WTC11 (cell line): Measurements from ENCODE around the gene HIF1A. TPM values are rescaled to one million over a fixed set of nuclear protein-coding genes. Genes with fewer than 3 reads are reported as not detected.

Experiments used
- ATAC-seq: fragments of 200-7000 bp; cut with Tn5 transposase; 2 replicates; pipeline ENCODE4 v1.10.0; 2021; ENCODE audit warnings: mild to moderate bottlenecking, moderate library complexity
- CTCF ChIA-PET: fragments of 300-600 bp; sonication (Branson Sonifier 250); formaldehyde crosslinking; loops from one replicate; lab custom pipeline; 2021; ENCODE audit warnings: antibody characterized with exemption; lab: Charles Lee
- POLR2A ChIA-PET: fragments of 350-600 bp; sonication (Branson Sonifier 250); formaldehyde crosslinking; loops from one replicate; lab custom pipeline; 2021; ENCODE audit warnings: antibody characterized with exemption; lab: Charles Lee
- DNase-seq: peaks from one replicate; pipeline ENCODE4 v3.0.0; 2021; ENCODE audit warnings: low spot score
- H3K27ac Mint-ChIP-seq: 2 replicates; pipeline ENCODE4 v1.8.0; 2021; ENCODE audit warnings: mixed read lengths
- H3K27me3 Mint-ChIP-seq: 2 replicates; pipeline ENCODE4 v1.8.0; 2021; ENCODE audit warnings: low read depth, mild to moderate bottlenecking, moderate library complexity, mixed read lengths
- H3K36me3 Mint-ChIP-seq: 2 replicates; pipeline ENCODE4 v1.8.0; 2021; ENCODE audit warnings: mixed read lengths
- H3K4me1 Mint-ChIP-seq: 2 replicates; pipeline ENCODE4 v1.8.0; 2022; ENCODE audit warnings: mixed read lengths
- H3K4me3 Mint-ChIP-seq: 2 replicates; pipeline ENCODE4 v1.8.0; 2021; ENCODE audit warnings: mild to moderate bottlenecking, moderate library complexity, mixed read lengths
- H3K9me3 Mint-ChIP-seq: 2 replicates; pipeline ENCODE4 v1.8.0; 2021; ENCODE audit warnings: mixed read lengths
- AFF4 ChIP-seq: sonication (generic); formaldehyde crosslinking; IDR thresholded peaks from 2 replicates; pipeline ENCODE4 v1.8.1; 2023; ENCODE audit warnings: mild to moderate bottlenecking, missing genetic modification reagents, borderline replicate concordance
- CREB1 ChIP-seq: sonication (generic); formaldehyde crosslinking; IDR thresholded peaks from 2 replicates; pipeline ENCODE4 v1.8.0; 2023; ENCODE audit warnings: mild to moderate bottlenecking, missing genetic modification reagents
- E2F1 ChIP-seq: sonication (generic); formaldehyde crosslinking; IDR thresholded peaks from 2 replicates; pipeline ENCODE4 v1.8.0; 2022; ENCODE audit warnings: mild to moderate bottlenecking, missing genetic modification reagents
- ELF4 ChIP-seq: sonication (generic); formaldehyde crosslinking; IDR thresholded peaks from 2 replicates; pipeline ENCODE4 v1.8.1; 2022; ENCODE audit warnings: low read depth, mild to moderate bottlenecking, moderate library complexity, missing genetic modification reagents
- EMX1 ChIP-seq: fragments of 250-450 bp; sonication (Bioruptor Pico); IDR thresholded peaks from 2 replicates; pipeline ENCODE4 v1.8.0; 2021; ENCODE audit warnings: mild to moderate bottlenecking
- GRHL2 ChIP-seq: fragments of 250-450 bp; sonication (Bioruptor Pico); IDR thresholded peaks from 2 replicates; pipeline ENCODE4 v1.8.0; 2022; ENCODE audit warnings: mild to moderate bottlenecking, moderate library complexity; ENCODE audit not compliant: insufficient replicate concordance, severe bottlenecking
- HMGA2 ChIP-seq: fragments of 250-450 bp; sonication (Bioruptor Pico); IDR thresholded peaks from 2 replicates; pipeline ENCODE4 v1.4.0; 2021; ENCODE audit warnings: mild to moderate bottlenecking, moderate library complexity
- NFE2L1 ChIP-seq: sonication (generic); formaldehyde crosslinking; IDR thresholded peaks from 2 replicates; pipeline ENCODE4 v1.8.1; 2023; ENCODE audit warnings: missing genetic modification reagents
- NFYB ChIP-seq: sonication (generic); formaldehyde crosslinking; conservative IDR thresholded peaks from 2 replicates; pipeline ENCODE4 v1.8.0; 2022; ENCODE audit warnings: low read depth, missing genetic modification reagents
- OVOL2 ChIP-seq: fragments of 250-450 bp; sonication (Bioruptor Pico); IDR thresholded peaks from 2 replicates; pipeline ENCODE4 v1.9.0; 2021; ENCODE audit warnings: mild to moderate bottlenecking, borderline replicate concordance
- PRRX2 ChIP-seq: fragments of 250-450 bp; sonication (Bioruptor Pico); IDR thresholded peaks from 2 replicates; pipeline ENCODE4 v1.8.0; 2021; ENCODE audit warnings: mild to moderate bottlenecking
- RELA ChIP-seq: sonication (generic); formaldehyde crosslinking; IDR thresholded peaks from 2 replicates; pipeline ENCODE4 v1.8.1; 2022; ENCODE audit warnings: missing genetic modification reagents, mild to moderate bottlenecking, borderline replicate concordance
- STAT6 ChIP-seq: sonication (generic); formaldehyde crosslinking; conservative IDR thresholded peaks from 2 replicates; pipeline ENCODE4 v1.8.1; 2023; ENCODE audit warnings: mild to moderate bottlenecking, low read depth, missing genetic modification reagents, moderate library complexity
- TEAD4 ChIP-seq: sonication (generic); formaldehyde crosslinking; IDR thresholded peaks from 2 replicates; pipeline ENCODE4 v1.8.0; 2022; ENCODE audit warnings: mild to moderate bottlenecking, missing genetic modification reagents
- ZNF396 ChIP-seq: fragments of 250-450 bp; sonication (Bioruptor Pico); IDR thresholded peaks from 2 replicates; pipeline ENCODE4 v1.8.0; 2021; ENCODE audit warnings: mild to moderate bottlenecking, moderate library complexity, borderline replicate concordance
- ZNF671 ChIP-seq: fragments of 250-450 bp; sonication (Bioruptor Pico); IDR thresholded peaks from 2 replicates; pipeline ENCODE4 v1.8.0; 2021; ENCODE audit warnings: mild to moderate bottlenecking
- total RNA-seq: library from RNA; stranded (reverse); gene quantifications from 3 replicates; pipeline ENCODE4 v1.2.3, GENCODE V29; 2021
- TF ChIP-seq, protein P1 (sequence below): sonication (generic); formaldehyde crosslinking; IDR thresholded peaks from 2 replicates; pipeline ENCODE4 v1.8.0; 2023; ENCODE audit warnings: mild to moderate bottlenecking, missing genetic modification reagents
- TF ChIP-seq, protein P2 (sequence below): fragments of 250-450 bp; sonication (Bioruptor Pico); conservative IDR thresholded peaks from 2 replicates; pipeline ENCODE4 v1.9.0; 2021; ENCODE audit warnings: mild to moderate bottlenecking
- TF ChIP-seq, protein P3 (sequence below): sonication (generic); formaldehyde crosslinking; IDR thresholded peaks from 2 replicates; pipeline ENCODE4 v1.8.1; 2022; ENCODE audit warnings: low read depth, missing genetic modification reagents, borderline replicate concordance

HIF1A gene
- total RNA-seq, 1 experiment from 2014 or later = 165 TPM

DNA sequence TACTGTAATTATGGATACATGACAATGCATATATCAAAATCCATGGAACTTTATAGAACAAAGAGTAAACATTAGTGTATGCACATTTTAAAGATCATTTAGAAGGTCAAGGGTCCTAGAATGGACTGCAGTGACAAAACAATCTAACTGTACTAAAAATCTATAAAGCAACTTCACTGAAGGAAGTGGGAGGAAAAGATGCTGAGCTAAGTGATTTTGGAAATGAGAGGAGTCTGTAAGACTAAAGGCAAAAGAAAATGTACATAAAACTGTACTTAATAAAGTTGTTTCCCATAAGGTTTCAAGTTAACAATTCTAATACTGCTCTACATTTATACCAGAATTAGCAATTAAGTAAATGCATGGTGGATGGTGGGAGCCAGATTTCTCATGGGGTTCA is 46.9 kb upstream of the HIF1A start (continued):
- no peak for TF ChIP-seq E2F1 (CRISPR knock-in tag)
- TF ChIP-seq, protein P1, sequence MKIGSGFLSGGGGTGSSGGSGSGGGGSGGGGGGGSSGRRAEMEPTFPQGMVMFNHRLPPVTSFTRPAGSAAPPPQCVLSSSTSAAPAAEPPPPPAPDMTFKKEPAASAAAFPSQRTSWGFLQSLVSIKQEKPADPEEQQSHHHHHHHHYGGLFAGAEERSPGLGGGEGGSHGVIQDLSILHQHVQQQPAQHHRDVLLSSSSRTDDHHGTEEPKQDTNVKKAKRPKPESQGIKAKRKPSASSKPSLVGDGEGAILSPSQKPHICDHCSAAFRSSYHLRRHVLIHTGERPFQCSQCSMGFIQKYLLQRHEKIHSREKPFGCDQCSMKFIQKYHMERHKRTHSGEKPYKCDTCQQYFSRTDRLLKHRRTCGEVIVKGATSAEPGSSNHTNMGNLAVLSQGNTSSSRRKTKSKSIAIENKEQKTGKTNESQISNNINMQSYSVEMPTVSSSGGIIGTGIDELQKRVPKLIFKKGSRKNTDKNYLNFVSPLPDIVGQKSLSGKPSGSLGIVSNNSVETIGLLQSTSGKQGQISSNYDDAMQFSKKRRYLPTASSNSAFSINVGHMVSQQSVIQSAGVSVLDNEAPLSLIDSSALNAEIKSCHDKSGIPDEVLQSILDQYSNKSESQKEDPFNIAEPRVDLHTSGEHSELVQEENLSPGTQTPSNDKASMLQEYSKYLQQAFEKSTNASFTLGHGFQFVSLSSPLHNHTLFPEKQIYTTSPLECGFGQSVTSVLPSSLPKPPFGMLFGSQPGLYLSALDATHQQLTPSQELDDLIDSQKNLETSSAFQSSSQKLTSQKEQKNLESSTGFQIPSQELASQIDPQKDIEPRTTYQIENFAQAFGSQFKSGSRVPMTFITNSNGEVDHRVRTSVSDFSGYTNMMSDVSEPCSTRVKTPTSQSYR (CRISPR knock-in tag) = no peak
- no peak for TF ChIP-seq TEAD4 (CRISPR knock-in tag)
- no peak for TF ChIP-seq ELF4
- no peak for TF ChIP-seq AFF4

- Mint-ChIP-seq H3K27ac (no peak overlapping the region), H3K9me3 (no peaks in the 10 kb centered on the region), H3K27me3 (no peaks in the 10 kb centered on the region), H3K4me1 (peaks cover 5% of the 10 kb centered on the region), H3K36me3 (no peaks in the 10 kb centered on the region), H3K4me3 (no peak overlapping the region)
- ChIA-PET POLR2A (no interaction called here), CTCF (no interaction called here)
- no peak for ATAC-seq
- no peak for DNase-seq
- no peak for TF ChIP-seq ZNF671
- TF ChIP-seq CREB1 (CRISPR knock-in tag) = no peak
- TF ChIP-seq RELA = no peak
- no peak for TF ChIP-seq PRRX2 (CRISPR knock-in tag)
- TF ChIP-seq AFF4 = no peak
- no peak for TF ChIP-seq OVOL2
- TF ChIP-seq HMGA2 = no peak
- no peak for TF ChIP-seq NFYB (CRISPR knock-in tag)
- no peak for TF ChIP-seq EMX1
- no peak for TF ChIP-seq STAT6 (CRISPR knock-in tag)
- TF ChIP-seq GRHL2 = no peak
- TF ChIP-seq, protein P2, sequence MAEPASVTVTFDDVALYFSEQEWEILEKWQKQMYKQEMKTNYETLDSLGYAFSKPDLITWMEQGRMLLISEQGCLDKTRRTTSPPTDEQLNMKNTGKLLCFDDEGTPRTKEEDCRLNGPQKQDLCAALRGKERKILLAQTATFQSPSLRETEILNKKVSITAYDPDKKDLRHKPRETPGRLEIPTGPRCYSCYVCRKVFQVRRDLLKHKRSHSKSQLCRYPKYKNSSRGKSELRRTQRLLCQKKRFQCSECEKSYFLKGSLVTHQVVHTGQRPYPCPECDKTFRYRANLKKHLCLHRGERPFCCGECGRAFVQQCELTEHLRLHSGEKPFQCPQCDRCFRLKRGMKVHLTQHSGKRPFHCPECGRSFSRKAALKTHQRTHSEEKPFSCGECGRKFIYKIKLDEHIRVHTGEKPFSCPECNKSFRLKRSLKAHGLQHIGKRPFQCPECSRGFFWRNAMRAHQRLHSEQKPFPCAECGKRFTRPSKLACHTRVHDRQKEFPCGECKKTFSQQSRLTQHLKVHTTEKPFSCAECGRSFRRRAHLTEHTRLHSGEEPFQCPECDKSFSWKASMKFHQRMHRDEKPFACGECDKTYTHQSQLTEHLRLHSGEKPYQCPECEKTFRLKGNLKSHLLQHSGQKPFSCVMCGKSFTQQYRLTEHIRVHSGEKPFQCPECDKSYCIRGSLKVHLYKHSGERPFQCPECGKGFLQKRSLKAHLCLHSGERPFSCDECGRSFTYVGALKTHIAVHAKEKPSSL (CRISPR knock-in tag) = no peak
- no peak for TF ChIP-seq ZNF396 (CRISPR knock-in tag)
- TF ChIP-seq, protein P3, sequence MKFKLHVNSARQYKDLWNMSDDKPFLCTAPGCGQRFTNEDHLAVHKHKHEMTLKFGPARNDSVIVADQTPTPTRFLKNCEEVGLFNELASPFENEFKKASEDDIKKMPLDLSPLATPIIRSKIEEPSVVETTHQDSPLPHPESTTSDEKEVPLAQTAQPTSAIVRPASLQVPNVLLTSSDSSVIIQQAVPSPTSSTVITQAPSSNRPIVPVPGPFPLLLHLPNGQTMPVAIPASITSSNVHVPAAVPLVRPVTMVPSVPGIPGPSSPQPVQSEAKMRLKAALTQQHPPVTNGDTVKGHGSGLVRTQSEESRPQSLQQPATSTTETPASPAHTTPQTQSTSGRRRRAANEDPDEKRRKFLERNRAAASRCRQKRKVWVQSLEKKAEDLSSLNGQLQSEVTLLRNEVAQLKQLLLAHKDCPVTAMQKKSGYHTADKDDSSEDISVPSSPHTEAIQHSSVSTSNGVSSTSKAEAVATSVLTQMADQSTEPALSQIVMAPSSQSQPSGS (CRISPR knock-in tag) = no peak
- no peak for TF ChIP-seq NFE2L1
Observed at GRCh38 chr14:61649283-61649682, 46.0 kb upstream of the HIF1A start.
